HepG2 (cell line): ENCODE measurements around the gene TRIM4. TPM values are rescaled to one million over a fixed set of nuclear protein-coding genes. Genes with fewer than 3 reads are reported as not detected.

Experiments used
- ATF1 ChIP-seq: IDR thresholded peaks from 2 replicates; pipeline ENCODE4 v1.6.1; 2016; ENCODE audit warnings: mild to moderate bottlenecking, control low read depth
- CBX1 ChIP-seq: IDR thresholded peaks from one replicate; pipeline ENCODE4 v1.6.1; 2016; ENCODE audit warnings: antibody characterized with exemption, low read depth
- E2F1 ChIP-seq: sonication (generic); formaldehyde crosslinking; IDR thresholded peaks from 2 replicates; pipeline ENCODE4 v1.5.0; 2020; ENCODE audit warnings: missing genetic modification reagents
- FOXJ3 ChIP-seq: sonication (generic); formaldehyde crosslinking; IDR thresholded peaks from 2 replicates; pipeline ENCODE4 v1.4.0; 2020; ENCODE audit warnings: missing genetic modification reagents, mild to moderate bottlenecking, borderline replicate concordance
- GTF3A ChIP-seq: sonication (generic); formaldehyde crosslinking; conservative IDR thresholded peaks from 2 replicates; pipeline ENCODE4 v1.4.0; 2020; ENCODE audit warnings: mild to moderate bottlenecking, missing genetic modification reagents
- HOXA9 ChIP-seq: sonication (generic); formaldehyde crosslinking; IDR thresholded peaks from 2 replicates; pipeline ENCODE4 v1.8.1; 2022; ENCODE audit warnings: missing genetic modification reagents, mild to moderate bottlenecking, moderate library complexity, borderline replicate concordance
- JARID2 ChIP-seq: sonication (generic); formaldehyde crosslinking; IDR thresholded peaks from 2 replicates; pipeline ENCODE4 v1.8.1; 2023; ENCODE audit warnings: missing genetic modification reagents, inconsistent platforms; ENCODE audit not compliant: insufficient replicate concordance
- KAT8 ChIP-seq: IDR thresholded peaks from 2 replicates; pipeline ENCODE4 v1.6.1; 2016; ENCODE audit warnings: missing genetic modification reagents, missing compliant biosample characterization
- KDM2A ChIP-seq: sonication (generic); formaldehyde crosslinking; IDR thresholded peaks from 2 replicates; pipeline ENCODE4 v1.4.0; 2020; ENCODE audit warnings: low read depth, missing genetic modification reagents, borderline replicate concordance
- KLF16 ChIP-seq, 2 experiments: sonication (generic) in 1 of 2; formaldehyde crosslinking in 1 of 2; IDR thresholded peaks; 2 replicates each; pipeline versions ENCODE4 v1.6.1 to v1.8.0; 2016 to 2023; ENCODE audit warnings: missing genetic modification reagents in 2 of 2, missing compliant biosample characterization in 1 of 2
- PAF1 ChIP-seq: IDR thresholded peaks from 2 replicates; pipeline ENCODE4 v1.6.1; 2016; ENCODE audit warnings: missing genetic modification reagents, missing compliant biosample characterization
- PLRG1 ChIP-seq: fragments of 450-650 bp; conservative IDR thresholded peaks from 2 replicates; pipeline ENCODE4 v1.6.1; 2016
- RFXAP ChIP-seq: sonication (generic); formaldehyde crosslinking; IDR thresholded peaks from 2 replicates; pipeline ENCODE4 v1.4.0; 2020; ENCODE audit warnings: missing genetic modification reagents, borderline replicate concordance
- RXRA ChIP-seq: sonication (generic); formaldehyde crosslinking; IDR thresholded peaks from 2 replicates; pipeline ENCODE4 v1.5.1; 2020; ENCODE audit warnings: missing genetic modification reagents
- SAFB2 ChIP-seq: sonication (generic); formaldehyde crosslinking; IDR thresholded peaks from 2 replicates; pipeline ENCODE4 v1.5.1; 2020; ENCODE audit warnings: missing genetic modification reagents, low read depth, mild to moderate bottlenecking, borderline replicate concordance
- SMC3 ChIP-seq: IDR thresholded peaks from 2 replicates; pipeline ENCODE4 v1.6.1; 2011; ENCODE audit warnings: low read length, improper control_type of control experiment
- ZFYVE20 ChIP-seq: sonication (generic); formaldehyde crosslinking; IDR thresholded peaks from 2 replicates; pipeline ENCODE4 v1.8.0; 2023; ENCODE audit warnings: low read depth, mild to moderate bottlenecking, moderate library complexity, missing genetic modification reagents, borderline replicate concordance
- ZHX1 ChIP-seq: sonication (generic); formaldehyde crosslinking; IDR thresholded peaks from 2 replicates; pipeline ENCODE4 v1.8.1; 2022; ENCODE audit warnings: low read depth, mild to moderate bottlenecking, missing genetic modification reagents
- ZNF205 ChIP-seq: IDR thresholded peaks from 2 replicates; pipeline ENCODE4 v1.6.1; 2018; ENCODE audit warnings: missing biosample characterization, missing genetic modification reagents
- ZNF337 ChIP-seq: sonication (generic); formaldehyde crosslinking; IDR thresholded peaks from 2 replicates; pipeline ENCODE4 v1.5.1; 2020; ENCODE audit warnings: missing genetic modification reagents, low read depth, mild to moderate bottlenecking, borderline replicate concordance
- ZNF607 ChIP-seq: sonication (generic); formaldehyde crosslinking; IDR thresholded peaks from 2 replicates; pipeline ENCODE4 v1.5.1; 2020; ENCODE audit warnings: missing genetic modification reagents, mild to moderate bottlenecking, borderline replicate concordance
- ZNF747 ChIP-seq: sonication (generic); formaldehyde crosslinking; IDR thresholded peaks from 2 replicates; pipeline ENCODE4 v1.8.1; 2023; ENCODE audit warnings: missing genetic modification reagents, mild to moderate bottlenecking, borderline replicate concordance
- ZNF766 ChIP-seq: sonication (generic); formaldehyde crosslinking; IDR thresholded peaks from 2 replicates; pipeline ENCODE4 v1.5.0; 2020; ENCODE audit warnings: missing genetic modification reagents, borderline replicate concordance
- polyA plus RNA-seq, 8 experiments: library from polyadenylated mRNA; depleted of rRNA in 3 of 8; stranded (reverse) in 7 of 8; unstranded in 1 of 8; fragments of >200 nt; fragmentation: Illumina TruSeq in 4 of 8; extraction: Trizol in 4 of 8; gene quantifications; 2 replicates each; pipeline versions ENCODE4 v1.2.1 to v1.2.3, GENCODE V29; 2011 to 2016; ENCODE audit warnings: low read depth in 4 of 8, missing spikeins in 1 of 8, mixed read lengths in 1 of 8; ENCODE audit not compliant: insufficient read depth in 1 of 8
- total RNA-seq, 5 experiments: library from RNA; depleted of rRNA; stranded (reverse); fragments of >200 nt; fragmentation: Illumina TruSeq; extraction: Trizol; gene quantifications; 2 replicates each; pipeline ENCODE4 v1.2.3, GENCODE V29; 2016; ENCODE audit warnings: low read depth in 1 of 5
- TF ChIP-seq, protein P1 (sequence below): sonication (generic); formaldehyde crosslinking; IDR thresholded peaks from 2 replicates; pipeline ENCODE4 v1.9.0; 2021; ENCODE audit warnings: missing genetic modification reagents, mild to moderate bottlenecking, borderline replicate concordance

TRIM4 gene
- total and polyA plus RNA-seq, 2 of the 13 experiments (the other 11 are each of a cell fraction or from before 2014, with no cell fraction given) = 17.6 to 21.7 TPM

- TF ChIP-seq SMC3 (no peak; the same call in 1 of the 2 replicates), ZHX1 (CRISPR knock-in tag) (no peak), ZNF607 (no peak), PAF1 (no peak), ATF1 (no peak), ZNF766 (CRISPR knock-in tag) (no peak), ZNF205 (no peak), CBX1 (no peak), PLRG1 (no peak), ZFYVE20 (CRISPR knock-in tag) (no peak), KLF16 (CRISPR knock-in tag; IDR thresholded peaks at IDR 0.05) (no peak; a peak in 1 of 4 replicates), ZNF747 (CRISPR knock-in tag) (no peak), KDM2A (CRISPR knock-in tag) (no peak), HOXA9 (CRISPR knock-in tag) (no peak), ZNF337 (CRISPR knock-in tag) (peak; percentile 78; the same call in 1 of the 2 replicates), SAFB2 (CRISPR knock-in tag) (no peak), FOXJ3 (CRISPR knock-in tag) (peak; percentile 24; the same call in 1 of the 2 replicates), GTF3A (CRISPR knock-in tag) (no peak), KAT8 (CRISPR knock-in tag) (peak; percentile 58), E2F1 (CRISPR knock-in tag) (no peak), RXRA (CRISPR knock-in tag) (no peak; the same call in 1 of the 2 replicates), RFXAP (CRISPR knock-in tag) (no peak), JARID2 (CRISPR knock-in tag) (no peak)
- TF ChIP-seq, protein P1, sequence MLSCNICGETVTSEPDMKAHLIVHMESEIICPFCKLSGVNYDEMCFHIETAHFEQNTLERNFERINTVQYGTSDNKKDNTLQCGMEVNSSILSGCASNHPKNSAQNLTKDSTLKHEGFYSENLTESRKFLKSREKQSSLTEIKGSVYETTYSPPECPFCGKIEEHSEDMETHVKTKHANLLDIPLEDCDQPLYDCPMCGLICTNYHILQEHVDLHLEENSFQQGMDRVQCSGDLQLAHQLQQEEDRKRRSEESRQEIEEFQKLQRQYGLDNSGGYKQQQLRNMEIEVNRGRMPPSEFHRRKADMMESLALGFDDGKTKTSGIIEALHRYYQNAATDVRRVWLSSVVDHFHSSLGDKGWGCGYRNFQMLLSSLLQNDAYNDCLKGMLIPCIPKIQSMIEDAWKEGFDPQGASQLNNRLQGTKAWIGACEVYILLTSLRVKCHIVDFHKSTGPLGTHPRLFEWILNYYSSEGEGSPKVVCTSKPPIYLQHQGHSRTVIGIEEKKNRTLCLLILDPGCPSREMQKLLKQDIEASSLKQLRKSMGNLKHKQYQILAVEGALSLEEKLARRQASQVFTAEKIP (CRISPR knock-in tag) = no peak
Observed at GRCh38 chr7:99860281-99861127, 58.8 kb downstream of the TRIM4 start (continued).
